AG09319 (cell line): ENCODE results near the gene RANGAP1.

Experiments used
- DNase-seq: peaks from one replicate; pipeline ENCODE4 v3.0.0-alpha.2; 2010; ENCODE audit warnings: low read depth; ENCODE audit errors: extremely low read depth
- CTCF ChIP-seq: IDR thresholded peaks from 2 replicates; pipeline ENCODE4 v1.5.1; 2011; ENCODE audit warnings: low read depth, mild to moderate bottlenecking, inconsistent platforms, low read length, moderate library complexity

RANGAP1 gene

GRCh38 chr22:41230401-41230785 lies 55.6 kb downstream of the RANGAP1 start:
- no peak for TF ChIP-seq CTCF
- no peak for DNase-seq

DNA sequence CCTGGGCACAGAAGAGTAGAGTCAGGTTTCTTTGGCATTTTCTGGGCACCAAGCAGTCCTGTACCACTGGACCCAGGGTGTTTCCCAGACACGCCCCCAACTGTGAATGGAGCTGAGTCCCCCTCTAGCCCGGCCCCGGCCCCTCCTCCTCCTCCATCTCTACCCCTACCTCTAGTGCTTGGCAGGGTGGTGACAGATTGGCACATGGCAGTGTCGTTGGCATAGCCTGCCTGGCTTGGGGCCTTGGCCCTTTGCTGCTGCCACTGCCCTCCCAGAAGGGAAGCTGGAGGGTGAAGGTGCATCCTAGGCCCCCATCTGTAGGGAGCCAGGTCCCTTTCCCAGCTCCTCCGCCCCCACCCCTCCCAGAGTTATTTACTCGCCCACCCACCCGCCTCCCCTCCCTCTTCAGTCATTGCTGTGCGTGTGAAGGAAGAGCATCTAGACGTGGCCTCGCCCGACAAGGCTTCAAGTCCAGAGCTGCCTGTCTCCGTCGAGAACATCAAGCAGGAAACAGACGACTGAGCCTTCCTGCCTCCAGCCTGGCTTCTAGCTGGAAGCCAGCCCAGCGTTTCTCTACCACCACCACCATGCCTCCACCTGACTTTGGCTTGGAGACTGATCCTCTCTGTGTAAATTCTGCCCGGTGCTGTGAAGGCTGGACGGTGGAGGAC lies 56.1 kb downstream of the RANGAP1 start:
- DNase-seq, result no peak
- no peak for TF ChIP-seq CTCF

DNA sequence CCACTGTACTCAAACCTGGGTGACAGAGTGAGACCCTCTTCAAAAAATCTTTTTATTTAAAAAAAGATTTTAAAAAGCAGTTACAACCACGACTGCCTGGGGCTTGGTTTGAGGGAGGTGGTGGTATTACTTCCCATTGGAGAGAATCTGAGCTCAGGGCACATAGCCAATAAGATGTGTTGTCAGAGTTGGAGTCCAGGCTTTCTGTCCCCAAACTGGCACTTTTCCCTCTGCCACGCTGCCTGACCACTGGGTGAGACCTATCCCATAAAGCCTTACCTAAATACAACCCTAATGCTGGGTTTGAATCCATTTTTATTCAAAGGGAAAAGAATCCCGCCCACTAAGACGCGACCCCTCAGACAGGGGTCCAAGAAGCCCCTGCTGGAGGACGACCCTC lies 56.8 kb downstream of the RANGAP1 start:
- no peak for TF ChIP-seq CTCF
- DNase-seq, result no peak

DNA sequence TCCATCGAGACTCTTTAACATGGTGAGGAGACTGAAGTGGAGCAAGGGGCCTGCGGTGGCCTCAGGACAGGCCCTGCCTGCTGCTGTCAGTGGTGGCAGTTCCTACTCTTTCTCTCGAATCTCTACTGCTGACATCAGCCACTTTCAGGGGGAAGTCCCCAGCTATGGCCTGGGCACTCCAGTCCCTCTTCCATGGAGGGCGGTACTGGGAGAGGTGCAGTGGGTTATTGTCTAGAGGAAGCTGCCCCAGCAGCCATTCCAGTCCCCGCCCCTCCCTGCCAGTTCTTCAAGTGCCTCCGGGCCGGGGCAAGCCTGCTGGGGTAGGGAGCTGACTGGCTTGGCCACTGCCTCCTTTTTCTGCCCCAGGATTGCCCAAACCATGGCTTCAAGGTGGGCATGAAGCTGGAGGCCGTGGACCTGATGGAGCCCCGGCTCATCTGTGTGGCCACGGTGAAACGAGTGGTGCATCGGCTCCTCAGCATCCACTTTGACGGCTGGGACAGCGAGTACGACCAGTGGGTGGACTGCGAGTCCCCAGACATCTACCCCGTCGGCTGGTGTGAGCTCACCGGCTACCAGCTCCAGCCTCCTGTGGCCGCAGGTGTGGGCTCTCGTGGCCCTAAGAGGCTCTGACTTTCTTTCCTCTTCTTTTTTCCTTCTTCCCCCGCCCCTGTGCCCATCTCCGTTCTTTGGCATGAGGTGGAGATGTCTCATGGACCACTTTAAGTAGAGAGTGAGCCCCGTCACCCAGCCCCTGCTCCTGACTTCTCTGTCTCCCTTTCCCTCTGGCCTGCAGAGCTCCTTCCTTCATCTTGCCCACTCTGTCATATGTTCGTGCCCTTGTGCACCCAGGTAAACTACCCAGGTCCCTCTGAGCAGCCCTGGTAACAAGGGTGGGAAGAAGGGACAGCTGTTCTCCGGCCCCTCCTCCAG lies 59.0 kb downstream of the RANGAP1 start:
- DNase-seq, result no peak
- TF ChIP-seq CTCF, result no peak

DNA sequence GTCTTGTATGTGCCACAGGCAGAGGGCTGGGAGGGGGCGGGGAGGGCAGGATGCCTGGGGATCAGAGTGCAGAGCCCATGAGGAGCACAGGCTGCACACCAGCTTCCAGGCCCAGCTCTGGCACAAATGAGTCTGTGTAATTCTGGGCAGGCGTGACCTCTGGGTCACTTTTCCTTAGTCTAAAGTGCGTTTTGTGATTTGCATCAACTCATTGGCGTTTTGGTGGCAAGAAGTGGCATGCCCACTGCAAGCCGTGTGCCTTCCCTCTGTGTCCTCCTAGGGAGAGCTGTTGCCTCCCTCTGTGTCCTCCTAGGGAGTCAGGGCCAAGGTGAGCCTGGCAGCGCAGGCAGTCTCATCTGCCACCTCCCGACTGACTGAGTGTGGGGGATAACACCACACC lies 62.5 kb downstream of the RANGAP1 start:
- no peak for DNase-seq
- no peak for TF ChIP-seq CTCF

- no peak for DNase-seq
- TF ChIP-seq CTCF, result no peak
Observed at GRCh38 chr22:41222846-41223507, 63.0 kb downstream of the RANGAP1 start.
